ENCODE results near the gene RIMS1. TPM values are rescaled to one million over a fixed set of nuclear protein-coding genes. Genes with fewer than 3 reads are reported as not detected.

Gene RIMS1
- total and polyA plus RNA-seq, 2 of the 13 experiments (the other 11 are each of a cell fraction or from before 2014, with no cell fraction given), result not detected

DNA sequence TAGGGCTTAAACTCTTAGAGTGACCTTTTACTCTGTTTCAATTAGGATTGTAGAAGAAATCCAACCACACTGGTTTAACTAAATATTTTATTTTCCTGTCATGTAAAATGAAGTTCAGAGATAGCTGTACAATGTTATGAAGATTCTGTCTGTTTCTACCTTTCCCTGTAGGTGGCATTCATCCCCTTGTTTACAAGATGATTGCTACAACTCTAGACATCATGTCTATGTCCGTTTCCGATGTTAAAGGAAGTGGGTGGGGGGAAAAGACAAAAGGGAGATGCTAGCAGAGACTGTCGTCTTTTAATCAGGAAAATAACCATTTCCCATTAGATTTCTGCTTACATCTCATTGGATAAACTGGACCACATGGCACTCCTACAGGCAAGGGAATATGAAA, 30.9 kb upstream of the RIMS1 start (continued):
- TF ChIP-seq ZNF746 (CRISPR knock-in tag; IDR thresholded peaks at IDR 0.05) (no peak), TBP (CRISPR knock-in tag; IDR thresholded peaks at IDR 0.05) (no peak), FOSL2 (CRISPR knock-in tag; IDR thresholded peaks at IDR 0.05) (no peak), ARNT2 (CRISPR knock-in tag; IDR thresholded peaks at IDR 0.05; ENCODE audit: low read depth) (no peak)

DNA sequence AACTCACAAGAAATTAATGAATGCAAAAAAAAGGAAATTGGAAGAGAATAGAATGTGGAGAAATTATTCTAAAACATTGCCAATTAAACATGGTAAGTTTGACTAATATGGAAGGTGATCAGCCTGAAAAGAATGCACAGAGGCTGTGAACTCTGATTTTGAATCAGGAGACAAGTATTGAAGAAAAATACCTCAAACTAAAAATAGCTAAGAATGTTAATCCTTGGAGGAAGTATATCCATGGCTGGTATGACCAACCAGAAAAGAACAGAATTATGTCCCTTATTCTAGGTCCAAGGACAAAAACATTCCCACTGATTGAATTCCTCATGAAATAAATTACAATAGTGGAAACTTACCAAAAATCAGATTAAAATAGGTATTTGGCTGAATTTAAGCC, 7.3 kb upstream of the RIMS1 start:
- POLR2A ChIA-PET, result no interaction called here

More for the DNA sequence above, 7.3 kb upstream of the RIMS1 start:
- FAIRE-seq (no peak), ATAC-seq (no peak), DNase-seq (ENCODE audit: low spot score) (no peak)
- no peaks in the 10 kb centered on the region for H3K79me2 ChIP-seq (ENCODE audit: insufficient read depth, low read length)
- no peak overlapping the region for H3K4me3 ChIP-seq (replicated peaks in 1 of 3; ENCODE audit: insufficient read depth in 1 of 3, low read depth in 2 of 3, low read length in 3 of 3)
- TF ChIP-seq RFX3 (CRISPR knock-in tag; IDR thresholded peaks at IDR 0.05) (no peak), NFYB (CRISPR knock-in tag; IDR thresholded peaks at IDR 0.05) (no peak), ZSCAN30 (CRISPR knock-in tag; IDR thresholded peaks at IDR 0.05) (no peak), NFKB2 (CRISPR knock-in tag; IDR thresholded peaks at IDR 0.05; ENCODE audit: borderline replicate concordance) (no peak), ZNF234 (CRISPR knock-in tag; conservative IDR thresholded peaks at IDR 0.05) (no peak), GFI1 (CRISPR knock-in tag; IDR thresholded peaks at IDR 0.05; ENCODE audit: borderline replicate concordance) (no peak), ZNF878 (CRISPR knock-in tag; IDR thresholded peaks at IDR 0.05) (no peak), RBM22 (optimal IDR thresholded peaks at IDR 0.05; ENCODE audit: low read length) (no peak), MIER2 (CRISPR knock-in tag; IDR thresholded peaks at IDR 0.05) (no peak), ZNF430 (CRISPR knock-in tag; IDR thresholded peaks at IDR 0.05) (no peak), NR1H2 (CRISPR knock-in tag; IDR thresholded peaks at IDR 0.05; ENCODE audit: borderline replicate concordance, low read depth) (no peak)
- TF ChIP-seq, protein P1, sequence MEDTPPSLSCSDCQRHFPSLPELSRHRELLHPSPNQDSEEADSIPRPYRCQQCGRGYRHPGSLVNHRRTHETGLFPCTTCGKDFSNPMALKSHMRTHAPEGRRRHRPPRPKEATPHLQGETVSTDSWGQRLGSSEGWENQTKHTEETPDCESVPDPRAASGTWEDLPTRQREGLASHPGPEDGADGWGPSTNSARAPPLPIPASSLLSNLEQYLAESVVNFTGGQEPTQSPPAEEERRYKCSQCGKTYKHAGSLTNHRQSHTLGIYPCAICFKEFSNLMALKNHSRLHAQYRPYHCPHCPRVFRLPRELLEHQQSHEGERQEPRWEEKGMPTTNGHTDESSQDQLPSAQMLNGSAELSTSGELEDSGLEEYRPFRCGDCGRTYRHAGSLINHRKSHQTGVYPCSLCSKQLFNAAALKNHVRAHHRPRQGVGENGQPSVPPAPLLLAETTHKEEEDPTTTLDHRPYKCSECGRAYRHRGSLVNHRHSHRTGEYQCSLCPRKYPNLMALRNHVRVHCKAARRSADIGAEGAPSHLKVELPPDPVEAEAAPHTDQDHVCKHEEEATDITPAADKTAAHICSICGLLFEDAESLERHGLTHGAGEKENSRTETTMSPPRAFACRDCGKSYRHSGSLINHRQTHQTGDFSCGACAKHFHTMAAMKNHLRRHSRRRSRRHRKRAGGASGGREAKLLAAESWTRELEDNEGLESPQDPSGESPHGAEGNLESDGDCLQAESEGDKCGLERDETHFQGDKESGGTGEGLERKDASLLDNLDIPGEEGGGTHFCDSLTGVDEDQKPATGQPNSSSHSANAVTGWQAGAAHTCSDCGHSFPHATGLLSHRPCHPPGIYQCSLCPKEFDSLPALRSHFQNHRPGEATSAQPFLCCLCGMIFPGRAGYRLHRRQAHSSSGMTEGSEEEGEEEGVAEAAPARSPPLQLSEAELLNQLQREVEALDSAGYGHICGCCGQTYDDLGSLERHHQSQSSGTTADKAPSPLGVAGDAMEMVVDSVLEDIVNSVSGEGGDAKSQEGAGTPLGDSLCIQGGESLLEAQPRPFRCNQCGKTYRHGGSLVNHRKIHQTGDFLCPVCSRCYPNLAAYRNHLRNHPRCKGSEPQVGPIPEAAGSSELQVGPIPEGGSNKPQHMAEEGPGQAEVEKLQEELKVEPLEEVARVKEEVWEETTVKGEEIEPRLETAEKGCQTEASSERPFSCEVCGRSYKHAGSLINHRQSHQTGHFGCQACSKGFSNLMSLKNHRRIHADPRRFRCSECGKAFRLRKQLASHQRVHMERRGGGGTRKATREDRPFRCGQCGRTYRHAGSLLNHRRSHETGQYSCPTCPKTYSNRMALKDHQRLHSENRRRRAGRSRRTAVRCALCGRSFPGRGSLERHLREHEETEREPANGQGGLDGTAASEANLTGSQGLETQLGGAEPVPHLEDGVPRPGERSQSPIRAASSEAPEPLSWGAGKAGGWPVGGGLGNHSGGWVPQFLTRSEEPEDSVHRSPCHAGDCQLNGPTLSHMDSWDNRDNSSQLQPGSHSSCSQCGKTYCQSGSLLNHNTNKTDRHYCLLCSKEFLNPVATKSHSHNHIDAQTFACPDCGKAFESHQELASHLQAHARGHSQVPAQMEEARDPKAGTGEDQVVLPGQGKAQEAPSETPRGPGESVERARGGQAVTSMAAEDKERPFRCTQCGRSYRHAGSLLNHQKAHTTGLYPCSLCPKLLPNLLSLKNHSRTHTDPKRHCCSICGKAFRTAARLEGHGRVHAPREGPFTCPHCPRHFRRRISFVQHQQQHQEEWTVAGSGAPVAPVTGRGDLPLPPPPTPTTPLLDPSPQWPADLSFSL (CRISPR knock-in tag; IDR thresholded peaks at IDR 0.05), result no peak
- CTCF ChIA-PET (ENCODE audit: low intra/inter-chr PET ratio, low total read pairs), result no interaction called here
- no peaks in the 10 kb centered on the region for H4K20me1 ChIP-seq (ENCODE audit: insufficient read depth, low read length)
- intact Hi-C loops (cut with micrococcal nuclease; ENCODE audit: unreplicated experiment) (no loop called here), in situ Hi-C loops (cut with HindIII; ENCODE audit: extremely low pct_ligation_motif_present, low pct_unique_long_range_greater_than_20kb) (no loop called here)
- no peak overlapping the region for H3K9ac ChIP-seq (ENCODE audit: insufficient read depth, low read depth, low read length)
- H3K27ac ChIP-seq (ENCODE audit: extremely low read length, insufficient read depth, low read length), result no peak overlapping the region
- H3K27me3 ChIP-seq (ENCODE audit: control insufficient read depth in 1 of 2, insufficient read depth in 2 of 2, low read length in 2 of 2), result no peaks in the 10 kb centered on the region
- H3K36me3 ChIP-seq (replicated peaks in 1 of 2; ENCODE audit: control insufficient read depth in 1 of 2, insufficient read depth in 2 of 2, low read length in 2 of 2), result no peaks in the 10 kb centered on the region
- no peaks in the 10 kb centered on the region for H3K9me3 ChIP-seq (ENCODE audit: low read length)
- no TSS peak for BruUV-seq (replicated peaks)
- H3K4me1 ChIP-seq (ENCODE audit: insufficient read depth, low read length), result no peaks in the 10 kb centered on the region
- no peak overlapping the region for H2AFZ ChIP-seq (ENCODE audit: low read length)
- H3K4me2 ChIP-seq (ENCODE audit: low read depth, low read length), result no peak overlapping the region

Data from HepG2 (cell line).